Thymus (tissue), 11 donors: Measurements from ENCODE around the gene KRT40. TPM values are rescaled to one million over a fixed set of nuclear protein-coding genes. Genes with fewer than 3 reads are reported as not detected.

Experiments
- DNase-seq, 9 donors: peaks; one replicate each; pipeline ENCODE4 v3.0.0-alpha.2; 2013; ENCODE audit warnings: low spot score in 9 of 9, low read depth in 6 of 9, missing footprints in 1 of 9
- H3K27ac ChIP-seq, 2 donors: one replicate each; pipeline ENCODE4 v1.5.1; 2013; ENCODE audit warnings: control low read depth in 1 of 2, low read depth in 1 of 2, low read length in 1 of 2, mild to moderate bottlenecking in 1 of 2, moderate library complexity in 1 of 2
- H3K27me3 ChIP-seq, 2 donors: one replicate each; pipeline ENCODE4 v1.5.1; 2013; ENCODE audit warnings: low read length in 1 of 2; ENCODE audit not compliant: control insufficient read depth in 2 of 2, insufficient read depth in 1 of 2
- H3K36me3 ChIP-seq, 2 donors: one replicate each; pipeline ENCODE4 v1.5.1; 2013; ENCODE audit warnings: low read length in 1 of 2, mild to moderate bottlenecking in 1 of 2, moderate library complexity in 1 of 2; ENCODE audit not compliant: control insufficient read depth in 2 of 2, insufficient read depth in 2 of 2
- H3K4me1 ChIP-seq, 2 donors: one replicate each; pipeline ENCODE4 v1.5.1; 2013; ENCODE audit warnings: low read length in 2 of 2; ENCODE audit not compliant: control insufficient read depth in 2 of 2, insufficient read depth in 2 of 2
- H3K4me3 ChIP-seq, 2 donors: one replicate each; pipeline ENCODE4 v1.5.1; 2013; ENCODE audit warnings: low read length in 2 of 2, control low read depth in 1 of 2, mild to moderate bottlenecking in 1 of 2
- H3K9me3 ChIP-seq, 2 donors: one replicate each; pipeline ENCODE4 v1.5.1; 2013; ENCODE audit warnings: low read length in 1 of 2, mild to moderate bottlenecking in 1 of 2; ENCODE audit not compliant: control insufficient read depth in 2 of 2, insufficient read depth in 1 of 2
- WGBS: extraction: QIAGEN DNeasy Blood & Tissue Kit; methylation state at CpG from one replicate; pipeline ENCODE4 v1.1.7; 2013; 5-methylcytosine and 5-hydroxymethylcytosine counted together
- polyA plus RNA-seq: library from polyadenylated mRNA; stranded (reverse); fragments of 200-250 nt; gene quantifications from one replicate; pipeline ENCODE4 v1.2.3, GENCODE V29; 2013
- total RNA-seq: library from RNA; stranded (reverse); fragments of 120-200 nt; gene quantifications from one replicate; pipeline ENCODE4 v1.2.4, GENCODE V29; 2013
- donor health status: healthy.

Gene KRT40
- total and polyA plus RNA-seq, 2 donors = 0.09 to 0.11 TPM

GRCh38 chr17:40937384-40937819 lies 46.7 kb downstream of the KRT40 start, which contains the start of gene KRT23:
Gene KRT23 (minus strand): TSS chr17:40937646. CDS start chr17:40936603, 1,043 bp downstream.
- no peak within 1 kb of the TSS for H3K27ac ChIP-seq
- H3K4me1 ChIP-seq = no peaks in the 10 kb centered on the region
- no peaks in the 10 kb centered on the region for H3K9me3 ChIP-seq
- no peaks in the 10 kb centered on the region for H3K36me3 ChIP-seq
- DNase-seq = no peak
- WGBS = 72% methylated on average over 9 of the region's 9 CpGs
- no peaks in the 10 kb centered on the region for H3K27me3 ChIP-seq
- H3K4me3 ChIP-seq = no peak within 1 kb of the TSS

GRCh38 chr17:40936976-40937375 lies 47.1 kb downstream of the KRT40 start:
- no peaks in the 10 kb centered on the region for H3K4me1 ChIP-seq
- no peak for DNase-seq
- no peaks in the 10 kb centered on the region for H3K27me3 ChIP-seq
- no peaks in the 10 kb centered on the region for H3K36me3 ChIP-seq
- no peaks in the 10 kb centered on the region for H3K9me3 ChIP-seq
- no peak overlapping the region for H3K27ac ChIP-seq
- WGBS = 89% methylated on average over 5 of the region's 5 CpGs
- no peak overlapping the region for H3K4me3 ChIP-seq

DNA sequence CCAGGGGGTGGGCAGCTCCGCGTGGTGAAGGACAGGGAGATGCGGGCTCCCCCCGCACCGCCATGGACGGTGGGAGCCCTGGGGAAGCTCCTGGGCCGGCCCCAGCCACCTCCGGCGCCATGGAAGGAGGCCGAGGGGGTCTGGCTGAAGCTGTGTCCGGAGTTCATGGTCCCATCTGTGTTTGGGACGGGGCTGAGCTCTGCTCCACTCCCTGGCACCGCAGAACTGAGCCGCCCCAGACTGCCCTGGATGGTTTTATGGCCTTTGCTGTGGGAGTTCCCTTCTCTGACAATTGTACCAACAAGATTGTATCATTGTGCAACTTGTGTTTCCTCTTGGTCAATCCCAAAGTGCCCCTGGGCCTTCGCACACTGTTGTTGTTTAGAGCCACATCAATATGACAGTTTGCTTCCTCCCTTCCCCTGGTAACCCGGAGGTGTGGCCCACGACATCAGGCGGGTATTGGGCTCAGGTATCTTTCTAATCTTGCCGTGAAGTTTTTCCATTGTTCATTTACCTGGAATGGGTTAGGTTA lies 47.6 kb downstream of the KRT40 start:
- H3K27ac ChIP-seq = no peak overlapping the region
- DNase-seq = no peak

GRCh38 chr17:40935624-40936023 lies 48.5 kb downstream of the KRT40 start:
- WGBS = 90% methylated on average over 3 of the region's 3 CpGs
- no peaks in the 10 kb centered on the region for H3K4me1 ChIP-seq
- H3K4me3 ChIP-seq = no peak overlapping the region

More for the DNA sequence above, 47.6 kb downstream of the KRT40 start:
- H3K4me1 ChIP-seq = no peaks in the 10 kb centered on the region
- WGBS = 93% methylated on average over 19 of the region's 19 CpGs
- no peaks in the 10 kb centered on the region for H3K27me3 ChIP-seq
- no peak overlapping the region for H3K4me3 ChIP-seq
- no peaks in the 10 kb centered on the region for H3K9me3 ChIP-seq
- no peaks in the 10 kb centered on the region for H3K36me3 ChIP-seq

DNA sequence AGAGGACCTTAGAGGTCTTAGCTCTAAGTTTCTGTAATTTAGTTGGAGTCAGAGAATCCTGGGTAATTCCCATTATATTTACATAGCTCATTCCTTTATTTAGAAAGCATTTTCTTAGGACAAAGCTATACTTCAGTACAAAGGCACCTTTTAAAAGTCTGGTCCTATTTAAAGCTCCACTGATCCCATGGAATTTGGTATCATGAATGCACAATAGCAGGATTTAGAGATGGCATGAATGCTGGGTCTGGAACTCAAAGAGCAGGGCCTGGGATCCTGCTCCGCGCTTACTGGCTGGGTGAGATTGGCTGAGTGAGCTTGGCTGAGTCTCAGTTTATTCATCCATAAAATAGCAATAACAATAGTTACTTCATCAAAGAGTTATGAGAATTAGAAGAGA lies 51.5 kb downstream of the KRT40 start:
- DNase-seq = no peak
- Histone ChIP-seq H3K4me3 (no peak overlapping the region), H3K36me3 (no peaks in the 10 kb centered on the region), H3K9me3 (no peaks in the 10 kb centered on the region), H3K27ac (no peak overlapping the region), H3K27me3 (no peaks in the 10 kb centered on the region), H3K4me1 (no peaks in the 10 kb centered on the region)
- 68% methylated on average over 2 of the region's 2 CpGs for WGBS

More at GRCh38 chr17:40935624-40936023, 48.5 kb downstream of the KRT40 start:
- H3K27me3 ChIP-seq = no peaks in the 10 kb centered on the region
- no peaks in the 10 kb centered on the region for H3K36me3 ChIP-seq
- DNase-seq = no peak
- no peaks in the 10 kb centered on the region for H3K9me3 ChIP-seq
- no peak overlapping the region for H3K27ac ChIP-seq

DNA sequence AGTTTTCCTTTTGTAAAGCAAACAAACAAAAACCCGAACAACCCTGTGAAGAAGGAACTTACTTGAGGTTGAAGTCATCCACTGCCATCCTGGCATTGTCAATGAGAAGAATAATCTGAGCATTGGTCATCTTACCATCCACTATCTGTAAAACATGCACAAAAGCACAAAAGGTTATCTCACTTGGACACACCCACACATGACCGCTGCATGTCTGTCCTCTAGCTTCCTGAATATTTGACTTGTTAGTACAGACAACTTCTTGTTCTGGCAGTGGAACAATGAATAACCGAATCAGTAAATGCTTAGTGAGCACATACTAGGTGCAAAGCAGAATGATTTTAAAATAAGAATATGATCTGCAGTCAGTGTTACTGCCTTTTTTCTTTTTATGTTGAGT lies 52.8 kb downstream of the KRT40 start:
- no peaks in the 10 kb centered on the region for H3K27me3 ChIP-seq
- 90% methylated on average over 3 of the region's 3 CpGs for WGBS

More for the DNA sequence above, 52.8 kb downstream of the KRT40 start:
- H3K36me3 ChIP-seq = no peaks in the 10 kb centered on the region
- no peaks in the 10 kb centered on the region for H3K9me3 ChIP-seq
- no peak overlapping the region for H3K4me3 ChIP-seq
- no peak for DNase-seq
- H3K27ac ChIP-seq = no peak overlapping the region
- no peaks in the 10 kb centered on the region for H3K4me1 ChIP-seq

Other genes with a start within 250 kb of the KRT40 start
Only the 30 nearest of the 35 such genes appear.
- 0.14 TPM for gene KRT27, start 201.8 kb downstream of the KRT40 start, total RNA-seq
- gene KRT27, start 201.8 kb downstream of the KRT40 start, polyA plus RNA-seq = 1.3 TPM
- 0.05 TPM for gene KRT28, start 184.4 kb downstream of the KRT40 start, total RNA-seq
- 0.37 TPM for gene KRT28, start 184.4 kb downstream of the KRT40 start, polyA plus RNA-seq
- 21.1 TPM for gene KRT10, start 161.7 kb downstream of the KRT40 start, total RNA-seq
- gene KRT10, start 161.7 kb downstream of the KRT40 start, polyA plus RNA-seq = 445 TPM
- 0.52 TPM for gene KRT12, start 117.1 kb downstream of the KRT40 start, total RNA-seq
- gene KRT12, start 117.1 kb downstream of the KRT40 start, polyA plus RNA-seq = 1.6 TPM
- 0.85 TPM for gene KRT20, start 99.1 kb downstream of the KRT40 start, total RNA-seq
- gene KRT20, start 99.1 kb downstream of the KRT40 start, polyA plus RNA-seq = 3.8 TPM
- 1.5 TPM for gene KRT23, start 46.7 kb downstream of the KRT40 start, total RNA-seq
- gene KRT23, start 46.7 kb downstream of the KRT40 start, polyA plus RNA-seq = 30.7 TPM
- gene KRT39, start 17.4 kb downstream of the KRT40 start, total RNA-seq = not detected
- gene KRT39, start 17.4 kb downstream of the KRT40 start, polyA plus RNA-seq = 0.23 TPM
- gene KRTAP3-3, start 9.8 kb upstream of the KRT40 start, total RNA-seq = not detected
- 0.87 TPM for gene KRTAP3-3, start 9.8 kb upstream of the KRT40 start, polyA plus RNA-seq
- not detected for gene KRTAP3-2, start 15.6 kb upstream of the KRT40 start, total RNA-seq
- gene KRTAP3-2, start 15.6 kb upstream of the KRT40 start, polyA plus RNA-seq = 0.09 TPM
- not detected for gene KRTAP3-1, start 24.8 kb upstream of the KRT40 start, total RNA-seq
- 0.09 TPM for gene KRTAP3-1, start 24.8 kb upstream of the KRT40 start, polyA plus RNA-seq
- gene KRTAP1-5, start 42.9 kb upstream of the KRT40 start, total RNA-seq = not detected
- gene KRTAP1-5, start 42.9 kb upstream of the KRT40 start, polyA plus RNA-seq = 0.05 TPM
- gene KRTAP1-4, start 45.9 kb upstream of the KRT40 start, total RNA-seq = not detected
- gene KRTAP1-4, start 45.9 kb upstream of the KRT40 start, polyA plus RNA-seq = not detected
- not detected for gene KRTAP1-3, start 50.5 kb upstream of the KRT40 start, total RNA-seq
- gene KRTAP1-3, start 50.5 kb upstream of the KRT40 start, polyA plus RNA-seq = not detected
- gene KRTAP1-1, start 57.1 kb upstream of the KRT40 start, total RNA-seq = not detected
- 0.14 TPM for gene KRTAP1-1, start 57.1 kb upstream of the KRT40 start, polyA plus RNA-seq
- not detected for gene KRTAP2-1, start 63.0 kb upstream of the KRT40 start, total RNA-seq
- gene KRTAP2-1, start 63.0 kb upstream of the KRT40 start, polyA plus RNA-seq = 0.05 TPM
- not detected for gene KRTAP2-2, start 70.9 kb upstream of the KRT40 start, total RNA-seq
- gene KRTAP2-2, start 70.9 kb upstream of the KRT40 start, polyA plus RNA-seq = not detected
- gene KRTAP2-3, start 75.8 kb upstream of the KRT40 start, total RNA-seq = not detected
- 0.18 TPM for gene KRTAP2-3, start 75.8 kb upstream of the KRT40 start, polyA plus RNA-seq
- gene KRTAP2-4, start 81.6 kb upstream of the KRT40 start, total RNA-seq = not detected
- gene KRTAP2-4, start 81.6 kb upstream of the KRT40 start, polyA plus RNA-seq = not detected
- gene KRTAP4-7, start 99.8 kb upstream of the KRT40 start, total RNA-seq = not detected
- not detected for gene KRTAP4-7, start 99.8 kb upstream of the KRT40 start, polyA plus RNA-seq
- gene KRTAP4-8, start 113.8 kb upstream of the KRT40 start, total RNA-seq = not detected
- 0.02 TPM for gene KRTAP4-8, start 113.8 kb upstream of the KRT40 start, polyA plus RNA-seq
- not detected for gene KRTAP4-16, start 117.9 kb upstream of the KRT40 start, total RNA-seq
- gene KRTAP4-16, start 117.9 kb upstream of the KRT40 start, polyA plus RNA-seq = not detected
- gene KRTAP4-9, start 121.1 kb upstream of the KRT40 start, total RNA-seq = not detected
- not detected for gene KRTAP4-9, start 121.1 kb upstream of the KRT40 start, polyA plus RNA-seq
- not detected for gene KRTAP4-11, start 134.0 kb upstream of the KRT40 start, total RNA-seq
- not detected for gene KRTAP4-11, start 134.0 kb upstream of the KRT40 start, polyA plus RNA-seq
- gene KRTAP4-12, start 139.9 kb upstream of the KRT40 start, total RNA-seq = not detected
- gene KRTAP4-12, start 139.9 kb upstream of the KRT40 start, polyA plus RNA-seq = not detected
- not detected for gene KRTAP4-6, start 156.2 kb upstream of the KRT40 start, total RNA-seq
- gene KRTAP4-6, start 156.2 kb upstream of the KRT40 start, polyA plus RNA-seq = not detected
- not detected for gene KRTAP4-5, start 165.5 kb upstream of the KRT40 start, total RNA-seq
- not detected for gene KRTAP4-5, start 165.5 kb upstream of the KRT40 start, polyA plus RNA-seq
- not detected for gene KRTAP4-4, start 176.4 kb upstream of the KRT40 start, total RNA-seq
- not detected for gene KRTAP4-4, start 176.4 kb upstream of the KRT40 start, polyA plus RNA-seq
- gene KRTAP4-3, start 183.9 kb upstream of the KRT40 start, total RNA-seq = not detected
- not detected for gene KRTAP4-3, start 183.9 kb upstream of the KRT40 start, polyA plus RNA-seq
- gene KRTAP4-2, start 193.9 kb upstream of the KRT40 start, total RNA-seq = not detected
- gene KRTAP4-2, start 193.9 kb upstream of the KRT40 start, polyA plus RNA-seq = not detected
- gene KRTAP4-1, start 200.6 kb upstream of the KRT40 start, total RNA-seq = not detected
- not detected for gene KRTAP4-1, start 200.6 kb upstream of the KRT40 start, polyA plus RNA-seq